Right atrium auricular region (tissue), 2 donors: ENCODE measurements around the gene PHACTR1. TPM values are rescaled to one million over a fixed set of nuclear protein-coding genes. Genes with fewer than 3 reads are reported as not detected.

Experiments
- DNase-seq: peaks from one replicate; pipeline ENCODE4 v3.0.0-alpha.2; 2019; ENCODE audit warnings: low spot score
- H3K27ac ChIP-seq, 2 donors: fragments of 200-600 bp; sonication (generic); 1 replicate in 1 of 2; 2 replicates in 1 of 2; pipeline ENCODE4 v1.5.1; 2016 to 2019
- H3K27me3 ChIP-seq, 2 donors: fragments of 200-600 bp; sonication (generic); one replicate each; pipeline versions ENCODE4 v1.5.1 to v1.6.0; 2017 to 2019
- H3K36me3 ChIP-seq: fragments of 200-600 bp; sonication (generic); one replicate; pipeline ENCODE4 v1.5.1; 2016
- H3K4me1 ChIP-seq, 2 donors: fragments of 200-600 bp; sonication (generic); one replicate each; pipeline versions ENCODE4 v1.5.1 to v1.6.0; 2017 to 2019
- H3K4me3 ChIP-seq, 2 donors: fragments of 200-600 bp; sonication (generic); 1 replicate in 1 of 2; 2 replicates in 1 of 2; pipeline ENCODE4 v1.5.1; 2017 to 2019; ENCODE audit warnings: mild to moderate bottlenecking in 1 of 2, moderate library complexity in 1 of 2
- H3K9me3 ChIP-seq, 2 donors: fragments of 200-600 bp; sonication (generic); one replicate each; pipeline ENCODE4 v1.5.1; 2019
- total RNA-seq, 2 donors: library from RNA; depleted of rRNA; stranded (reverse); fragments of >200 nt; gene quantifications; one replicate each; pipeline ENCODE4 v1.1.0, GENCODE V29; 2016
- TF ChIP-seq, protein P1 (sequence below), 2 donors: fragments of 200-600 bp; sonication (generic); IDR thresholded peaks; one replicate each; pipeline ENCODE4 v1.5.1; 2019; ENCODE audit warnings: antibody characterized with exemption in 2 of 2

Gene PHACTR1
- total RNA-seq, 2 donors from 2014 or later, result 19.1 to 46.0 TPM

- Histone ChIP-seq H3K4me1 (peaks cover 0 to 28% of the 10 kb centered on the region in 2 donors), H3K27ac (peak overlapping the region; percentile 10 to 76), H3K4me3 (no peak overlapping the region), H3K36me3 (no peaks in the 10 kb centered on the region), H3K9me3 (no peaks in the 10 kb centered on the region), H3K27me3 (no peaks in the 10 kb centered on the region)
- TF ChIP-seq, protein P1, sequence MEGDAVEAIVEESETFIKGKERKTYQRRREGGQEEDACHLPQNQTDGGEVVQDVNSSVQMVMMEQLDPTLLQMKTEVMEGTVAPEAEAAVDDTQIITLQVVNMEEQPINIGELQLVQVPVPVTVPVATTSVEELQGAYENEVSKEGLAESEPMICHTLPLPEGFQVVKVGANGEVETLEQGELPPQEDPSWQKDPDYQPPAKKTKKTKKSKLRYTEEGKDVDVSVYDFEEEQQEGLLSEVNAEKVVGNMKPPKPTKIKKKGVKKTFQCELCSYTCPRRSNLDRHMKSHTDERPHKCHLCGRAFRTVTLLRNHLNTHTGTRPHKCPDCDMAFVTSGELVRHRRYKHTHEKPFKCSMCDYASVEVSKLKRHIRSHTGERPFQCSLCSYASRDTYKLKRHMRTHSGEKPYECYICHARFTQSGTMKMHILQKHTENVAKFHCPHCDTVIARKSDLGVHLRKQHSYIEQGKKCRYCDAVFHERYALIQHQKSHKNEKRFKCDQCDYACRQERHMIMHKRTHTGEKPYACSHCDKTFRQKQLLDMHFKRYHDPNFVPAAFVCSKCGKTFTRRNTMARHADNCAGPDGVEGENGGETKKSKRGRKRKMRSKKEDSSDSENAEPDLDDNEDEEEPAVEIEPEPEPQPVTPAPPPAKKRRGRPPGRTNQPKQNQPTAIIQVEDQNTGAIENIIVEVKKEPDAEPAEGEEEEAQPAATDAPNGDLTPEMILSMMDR (IDR thresholded peaks at IDR 0.05), result no peak
- no peak for DNase-seq
These were observed 246.4 kb downstream of the PHACTR1 start for GRCh38 chr6:12962987-12963386.

DNA sequence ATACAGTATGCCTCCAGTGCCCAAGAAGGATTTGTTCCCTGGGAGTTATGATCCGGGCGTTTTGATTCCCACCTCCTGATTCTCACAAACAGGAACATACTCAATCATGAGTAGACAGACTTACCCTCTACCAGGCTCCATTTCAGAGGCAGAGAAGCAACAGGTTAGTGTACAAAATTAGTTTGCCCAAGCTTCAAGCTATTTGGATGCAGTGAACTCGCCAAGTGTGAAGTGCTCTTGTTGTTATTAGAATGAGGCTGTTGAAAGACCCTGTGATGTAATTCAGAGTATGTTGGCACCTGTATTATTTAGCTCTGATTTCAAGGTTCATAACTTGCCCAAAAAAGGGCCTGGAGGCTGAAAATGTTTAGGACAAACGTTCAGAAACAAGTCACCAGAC is 247.0 kb downstream of the PHACTR1 start:
- Histone ChIP-seq H3K27ac (peak overlapping the region; percentile 10 to 76), H3K27me3 (no peaks in the 10 kb centered on the region), H3K9me3 (no peaks in the 10 kb centered on the region), H3K4me1 (peaks cover 0 to 23% of the 10 kb centered on the region in 2 donors), H3K4me3 (no peak overlapping the region), H3K36me3 (no peaks in the 10 kb centered on the region)
- TF ChIP-seq, protein P1 (IDR thresholded peaks at IDR 0.05), result no peak
- no peak for DNase-seq

DNA sequence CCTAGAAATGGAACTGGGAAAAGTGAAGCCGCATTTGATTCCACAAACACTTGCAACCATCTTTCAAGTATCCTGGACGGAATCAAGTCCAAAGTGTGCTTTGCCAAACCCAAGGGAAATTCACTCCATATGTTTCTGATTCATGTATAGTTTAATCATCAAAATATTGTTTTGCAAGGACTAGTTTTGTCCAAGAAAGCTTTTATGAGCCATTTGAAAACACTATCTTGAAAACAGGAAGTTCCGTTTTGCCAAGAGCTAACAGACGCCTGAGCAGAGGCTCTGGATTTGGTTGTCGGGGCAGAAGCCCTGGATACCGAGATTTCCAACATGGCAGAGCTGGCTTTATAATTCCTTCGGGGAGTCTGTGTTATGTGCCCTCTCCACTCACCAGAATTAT is 251.1 kb downstream of the PHACTR1 start:
- TF ChIP-seq, protein P1 (IDR thresholded peaks at IDR 0.05), result no peak
- H3K27ac ChIP-seq, result no peak overlapping the region

GRCh38 chr6:12968290-12968689 is 251.7 kb downstream of the PHACTR1 start:
- TF ChIP-seq, protein P1 (IDR thresholded peaks at IDR 0.05), result no peak
- no peak for DNase-seq
- Histone ChIP-seq H3K4me1 (peaks cover 0 to 5% of the 10 kb centered on the region in 2 donors), H3K27me3 (no peaks in the 10 kb centered on the region), H3K9me3 (no peaks in the 10 kb centered on the region), H3K4me3 (no peak overlapping the region), H3K27ac (peak overlapping the region in 1 of 2 donors; percentile 65), H3K36me3 (no peaks in the 10 kb centered on the region)

More for the DNA sequence above, 251.1 kb downstream of the PHACTR1 start:
- DNase-seq, result no peak
- Histone ChIP-seq H3K36me3 (no peaks in the 10 kb centered on the region), H3K9me3 (no peaks in the 10 kb centered on the region), H3K4me3 (no peak overlapping the region), H3K4me1 (peaks cover 0 to 11% of the 10 kb centered on the region in 2 donors), H3K27me3 (no peaks in the 10 kb centered on the region)

DNA sequence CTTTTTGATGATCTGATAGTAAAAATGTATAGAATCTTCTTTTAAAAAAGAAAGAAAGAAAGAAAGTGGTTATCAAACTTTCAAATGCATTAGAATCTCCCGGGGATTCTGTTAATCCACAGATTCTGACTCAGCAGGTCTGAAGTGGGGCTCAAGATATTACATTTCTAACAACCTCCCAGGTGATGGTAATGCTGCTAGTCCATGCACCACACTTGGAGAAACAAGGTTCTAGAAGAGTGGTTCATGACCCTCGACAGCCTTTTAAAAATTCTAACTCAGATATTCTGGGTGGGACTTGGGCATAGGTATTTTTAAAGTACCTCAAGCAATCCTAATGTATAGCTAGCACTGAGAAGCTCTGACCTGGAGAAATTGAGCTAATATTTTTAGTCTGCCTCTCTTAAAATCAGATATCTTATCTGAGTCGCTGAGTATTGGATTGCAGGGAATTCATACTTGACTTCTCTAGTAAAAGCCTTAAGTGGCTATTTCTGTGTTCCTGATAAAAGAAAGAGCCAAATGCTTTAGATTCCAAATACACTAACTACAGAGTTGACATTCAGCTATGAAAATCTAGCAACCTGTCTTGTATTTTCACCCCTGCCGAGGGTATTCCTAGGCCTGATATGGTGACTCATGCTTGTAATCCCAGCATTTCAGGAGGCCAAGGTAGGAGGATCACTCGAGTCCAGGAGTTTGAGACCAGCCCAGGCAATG is 252.4 kb downstream of the PHACTR1 start:
- Histone ChIP-seq H3K4me3 (no peak overlapping the region), H3K4me1 (no peaks in the 10 kb centered on the region), H3K27ac (peak overlapping the region in 1 of 2 donors; percentile 65), H3K27me3 (no peaks in the 10 kb centered on the region), H3K36me3 (no peaks in the 10 kb centered on the region), H3K9me3 (no peaks in the 10 kb centered on the region)
- TF ChIP-seq, protein P1 (IDR thresholded peaks at IDR 0.05), result no peak
- DNase-seq, result no peak

- TF ChIP-seq, protein P1 (IDR thresholded peaks at IDR 0.05), result no peak
- no peak for DNase-seq
- Histone ChIP-seq H3K4me3 (no peak overlapping the region), H3K4me1 (no peaks in the 10 kb centered on the region), H3K9me3 (no peaks in the 10 kb centered on the region), H3K36me3 (no peaks in the 10 kb centered on the region), H3K27me3 (no peaks in the 10 kb centered on the region), H3K27ac (peak overlapping the region in 1 of 2 donors; percentile 65)
These were observed 253.4 kb downstream of the PHACTR1 start for GRCh38 chr6:12969966-12970365.
